ENCODE results near the gene UBE2V1.
"Not testable (repeated sequence)": the region's sequence is repeated elsewhere in the genome, so short reads cannot be mapped to it uniquely, and the experiment has no call there.

Gene UBE2V1

DNA sequence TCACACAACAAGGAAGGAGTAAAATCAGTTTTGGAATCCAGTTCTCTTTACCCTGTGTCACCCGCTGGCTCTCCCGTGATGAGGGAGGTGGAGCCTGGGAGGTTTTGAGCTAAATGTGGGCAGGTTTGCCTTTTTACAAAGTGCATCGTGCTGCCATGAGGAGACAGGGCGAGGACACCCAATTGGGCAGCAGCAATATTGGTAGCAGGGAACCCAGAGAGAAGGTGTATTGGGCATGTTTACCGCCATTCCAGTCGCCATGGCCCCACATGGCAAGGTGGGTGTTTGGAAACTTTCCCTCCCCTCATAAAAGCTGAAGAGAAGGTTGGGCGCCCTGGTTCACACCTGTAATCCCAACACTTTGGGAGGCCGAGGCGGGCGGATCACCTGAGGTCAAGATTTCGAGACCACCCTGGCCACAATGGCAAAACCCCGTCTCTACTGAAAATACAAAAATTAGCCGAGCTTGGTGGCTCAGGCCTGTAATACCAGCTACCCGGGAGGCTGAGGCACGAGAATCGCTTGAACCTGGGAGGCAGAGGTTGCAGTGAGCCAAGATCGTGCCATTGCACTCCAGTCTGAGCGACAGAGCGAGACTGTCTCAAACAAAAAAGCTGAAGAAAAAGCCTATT lies 3.5 kb upstream of the UBE2V1 start:
- no peak for ATAC-seq (replicated peaks)
- DNase-seq: no peak
- Mint-ChIP-seq H3K4me1 (ENCODE audit: low read depth in 2 of 2) (peaks cover 38 to 45% of the 10 kb centered on the region in 2 donors), H3K27me3 (no peaks in the 10 kb centered on the region), H3K36me3 (ENCODE audit: insufficient read depth) (peaks cover 10% of the 10 kb centered on the region), H3K9me3 (no peaks in the 10 kb centered on the region), H3K27ac (peak overlapping the region; percentile 51 to 75), H3K4me3 (peak overlapping the region; percentile 82 to 88)

DNA sequence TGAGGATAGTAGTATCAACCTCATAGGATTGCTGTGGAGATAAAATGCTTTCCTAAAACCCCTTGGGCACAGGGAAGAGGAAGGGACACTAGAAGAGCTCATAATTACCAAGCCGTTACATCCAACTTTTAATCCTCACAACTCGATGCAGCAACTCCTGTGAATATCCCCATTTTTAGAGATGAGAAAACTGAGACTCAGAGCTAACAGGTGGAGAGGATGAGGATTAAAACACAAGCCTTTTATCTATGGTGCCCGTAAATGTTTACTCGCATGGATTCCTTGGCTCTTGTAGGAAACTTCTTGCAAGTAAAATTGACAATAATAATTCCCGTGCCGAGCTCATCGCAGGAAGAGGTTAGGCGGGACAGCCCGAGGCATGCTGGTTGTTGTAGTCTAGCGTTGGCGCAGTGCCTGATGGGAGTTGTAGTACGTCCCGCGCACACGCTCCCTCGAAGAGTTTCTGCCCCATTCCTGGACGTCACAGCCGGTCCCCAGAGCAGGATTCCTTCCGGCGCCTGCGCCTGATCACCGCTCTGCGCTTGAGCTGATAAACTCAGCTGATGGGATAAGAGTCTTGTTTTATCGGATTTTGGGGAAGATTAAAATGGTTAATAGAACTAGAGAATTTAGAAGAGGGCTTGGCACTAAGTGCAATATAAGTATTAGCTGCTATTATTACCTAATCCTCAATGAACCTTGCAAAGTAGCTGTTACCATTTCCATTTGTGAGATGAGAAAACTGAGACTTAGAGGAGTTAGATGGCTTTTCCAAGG lies 2.8 kb upstream of the UBE2V1 start:
- Mint-ChIP-seq H3K36me3 (ENCODE audit: insufficient read depth) (peaks cover 7% of the 10 kb centered on the region), H3K27ac (peak overlapping the region; percentile 51 to 75), H3K9me3 (no peaks in the 10 kb centered on the region), H3K4me1 (ENCODE audit: low read depth in 2 of 2) (peaks cover 42 to 46% of the 10 kb centered on the region in 2 donors), H3K27me3 (no peaks in the 10 kb centered on the region), H3K4me3 (peak overlapping the region; percentile 82 to 88)
- DNase-seq: peak; percentile 80 to 85 (median 84)
- ATAC-seq (replicated peaks): peak; percentile 78

DNA sequence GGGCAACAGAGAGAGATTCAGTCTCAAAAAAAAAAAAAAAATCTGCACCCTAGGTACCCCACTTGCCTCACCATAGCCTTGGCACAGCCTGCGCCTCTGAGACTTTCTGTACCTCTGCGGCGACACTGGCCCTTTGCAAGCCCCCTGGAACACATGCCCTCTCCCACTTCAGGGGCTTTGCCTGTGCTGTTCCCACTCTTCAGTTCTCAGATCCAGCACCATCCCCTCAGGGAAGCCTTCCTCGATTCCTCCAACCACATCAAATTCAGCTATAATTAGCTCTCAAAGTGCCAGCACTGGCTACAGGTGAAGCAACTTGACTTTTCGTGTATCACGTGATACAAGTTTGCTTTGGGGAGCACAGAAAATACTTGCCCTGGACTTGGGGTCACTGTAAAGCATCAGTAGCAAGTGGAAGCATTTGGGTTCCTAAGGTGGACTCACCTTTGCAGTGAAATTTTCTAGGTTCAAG lies 2.1 kb upstream of the UBE2V1 start:
- DNase-seq: no peak
- Mint-ChIP-seq H3K9me3 (no peaks in the 10 kb centered on the region), H3K36me3 (ENCODE audit: insufficient read depth) (peaks cover 10% of the 10 kb centered on the region), H3K4me1 (ENCODE audit: low read depth in 2 of 2) (peaks cover 48 to 52% of the 10 kb centered on the region in 2 donors), H3K4me3 (peak overlapping the region; percentile 82 to 88), H3K27ac (no peak overlapping the region), H3K27me3 (no peaks in the 10 kb centered on the region)
- no peak for ATAC-seq (replicated peaks)

DNA sequence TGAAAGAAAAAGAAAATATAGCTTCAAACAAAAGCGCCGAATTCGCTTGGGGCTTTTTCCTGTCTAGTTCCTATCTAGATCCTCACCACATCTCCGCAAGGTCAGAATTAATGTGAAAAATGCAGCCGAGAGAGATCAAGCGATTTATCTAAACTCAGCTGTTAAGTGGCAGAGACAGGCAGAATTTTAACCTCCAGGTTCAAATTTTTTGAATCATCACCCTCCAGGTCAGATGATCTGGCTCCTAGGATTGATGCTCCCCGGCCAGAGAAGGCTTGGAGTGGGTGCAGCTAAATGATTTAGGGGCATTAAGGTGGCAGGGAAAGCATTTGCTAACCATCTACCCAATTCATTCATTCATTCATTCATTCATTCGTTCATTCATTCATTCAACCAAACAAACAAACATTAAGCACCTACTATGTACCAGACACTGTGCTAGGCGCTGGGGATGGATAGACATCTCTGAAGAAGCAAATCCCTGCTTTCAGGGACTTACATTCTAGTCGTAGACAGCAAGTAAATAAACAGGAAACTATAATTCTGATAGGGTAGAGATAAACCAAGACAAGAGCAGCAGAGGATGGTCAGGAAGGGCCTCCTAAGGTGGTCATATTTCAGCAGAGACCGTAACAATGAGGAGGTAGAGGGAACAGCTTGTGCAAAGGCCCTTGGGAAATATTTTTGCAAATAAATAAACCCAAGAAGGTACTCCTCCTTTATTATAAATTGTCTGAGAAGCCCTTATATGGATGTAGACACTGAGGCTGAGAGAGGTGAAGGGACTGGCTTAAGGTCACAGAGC lies 672 bp upstream of the UBE2V1 start:
- ATAC-seq (replicated peaks): no peak
- Mint-ChIP-seq H3K4me3 (peak overlapping the region; percentile 88 to 95), H3K9me3 (no peaks in the 10 kb centered on the region), H3K4me1 (ENCODE audit: low read depth in 2 of 2) (peaks cover 59 to 66% of the 10 kb centered on the region in 2 donors), H3K27me3 (no peaks in the 10 kb centered on the region), H3K27ac (peak overlapping the region; percentile 93 to 96), H3K36me3 (ENCODE audit: insufficient read depth) (peaks cover 19% of the 10 kb centered on the region)
- DNase-seq: no peak

DNA sequence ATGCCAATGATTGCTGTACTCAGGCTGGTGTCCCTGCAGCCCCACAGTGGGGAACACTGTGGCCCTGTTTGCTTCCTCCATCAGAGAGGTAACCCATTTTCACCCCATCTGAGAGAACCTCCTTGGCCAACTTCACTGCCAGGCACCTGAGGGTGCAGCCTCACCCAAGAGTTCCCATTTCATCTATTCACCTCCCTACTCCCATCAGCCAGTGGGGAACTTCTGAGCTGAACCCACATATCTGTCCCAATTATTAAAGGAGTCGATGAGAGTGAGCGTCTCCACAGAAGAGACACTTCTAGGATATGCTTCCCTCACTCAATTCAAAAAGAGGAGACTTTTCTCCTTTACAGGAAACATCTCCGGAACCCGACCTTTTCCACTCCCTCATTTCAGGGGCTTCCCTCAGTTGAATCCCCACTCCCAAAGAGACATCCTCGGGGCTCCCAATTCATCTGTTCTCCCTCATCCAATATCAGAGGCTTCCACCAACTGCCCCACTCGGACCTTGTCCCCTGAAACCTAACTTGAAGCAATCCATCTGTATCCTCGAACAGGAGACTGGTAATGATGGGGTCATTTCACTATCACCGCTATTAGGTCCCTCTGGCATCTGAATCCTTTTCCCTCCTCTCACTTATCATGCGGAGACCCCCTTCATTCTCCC lies 988 bp downstream of the UBE2V1 start:
- H3K9me3 Mint-ChIP-seq: no peaks in the 10 kb centered on the region

DNA sequence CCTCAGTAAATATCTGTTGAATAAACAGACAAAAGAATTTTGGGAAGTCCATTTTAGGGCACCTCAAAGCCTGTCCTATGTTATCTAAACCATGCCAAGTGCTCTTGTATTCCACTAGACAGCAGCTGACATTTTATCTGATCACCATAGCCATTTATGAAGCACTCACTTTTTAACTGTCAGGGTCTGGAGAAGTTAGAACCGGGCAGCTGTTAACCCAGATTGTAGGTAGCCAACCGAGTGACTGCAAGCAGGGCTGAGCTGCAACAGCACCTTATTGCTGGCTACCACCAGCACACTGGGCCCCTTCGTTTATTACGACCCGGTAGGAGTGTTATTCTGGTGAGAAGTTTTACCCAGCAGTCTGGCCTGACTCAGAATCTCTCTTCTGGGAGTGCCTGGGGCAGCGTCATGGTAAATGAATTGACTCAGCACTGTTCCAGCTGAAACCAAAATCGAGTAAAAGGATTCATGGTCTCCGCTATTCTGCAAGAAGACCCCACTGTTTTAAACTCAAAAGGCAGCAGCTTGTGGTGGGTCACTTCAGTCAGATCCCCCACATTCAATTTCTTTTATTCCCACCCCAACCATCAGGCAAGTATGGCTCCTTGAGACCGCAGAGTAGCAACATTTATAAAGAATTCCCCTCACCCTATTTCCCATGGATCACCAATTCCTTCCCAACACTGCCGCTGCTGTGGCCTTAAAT lies 1.7 kb downstream of the UBE2V1 start:
- DNase-seq: no peak
- Mint-ChIP-seq H3K27ac (peak overlapping the region; percentile 93 to 96), H3K4me1 (ENCODE audit: low read depth in 2 of 2) (peaks cover 76 to 81% of the 10 kb centered on the region in 2 donors), H3K36me3 (ENCODE audit: insufficient read depth) (peaks cover 22% of the 10 kb centered on the region), H3K27me3 (no peaks in the 10 kb centered on the region), H3K4me3 (peak overlapping the region; percentile 88 to 95), H3K9me3 (no peaks in the 10 kb centered on the region)
- no peak for ATAC-seq (replicated peaks)

More for the DNA sequence above, 988 bp downstream of the UBE2V1 start:
- no peaks in the 10 kb centered on the region for H3K27me3 Mint-ChIP-seq
- no peak for DNase-seq
- ATAC-seq (replicated peaks): no peak
- peak overlapping the region; percentile 93 to 96 for H3K27ac Mint-ChIP-seq
- H3K4me3 Mint-ChIP-seq: peak overlapping the region; percentile 88 to 95
- H3K4me1 Mint-ChIP-seq (ENCODE audit: low read depth in 2 of 2): peaks cover 74 to 81% of the 10 kb centered on the region in 2 donors
- peaks cover 22% of the 10 kb centered on the region for H3K36me3 Mint-ChIP-seq (ENCODE audit: insufficient read depth)

DNA sequence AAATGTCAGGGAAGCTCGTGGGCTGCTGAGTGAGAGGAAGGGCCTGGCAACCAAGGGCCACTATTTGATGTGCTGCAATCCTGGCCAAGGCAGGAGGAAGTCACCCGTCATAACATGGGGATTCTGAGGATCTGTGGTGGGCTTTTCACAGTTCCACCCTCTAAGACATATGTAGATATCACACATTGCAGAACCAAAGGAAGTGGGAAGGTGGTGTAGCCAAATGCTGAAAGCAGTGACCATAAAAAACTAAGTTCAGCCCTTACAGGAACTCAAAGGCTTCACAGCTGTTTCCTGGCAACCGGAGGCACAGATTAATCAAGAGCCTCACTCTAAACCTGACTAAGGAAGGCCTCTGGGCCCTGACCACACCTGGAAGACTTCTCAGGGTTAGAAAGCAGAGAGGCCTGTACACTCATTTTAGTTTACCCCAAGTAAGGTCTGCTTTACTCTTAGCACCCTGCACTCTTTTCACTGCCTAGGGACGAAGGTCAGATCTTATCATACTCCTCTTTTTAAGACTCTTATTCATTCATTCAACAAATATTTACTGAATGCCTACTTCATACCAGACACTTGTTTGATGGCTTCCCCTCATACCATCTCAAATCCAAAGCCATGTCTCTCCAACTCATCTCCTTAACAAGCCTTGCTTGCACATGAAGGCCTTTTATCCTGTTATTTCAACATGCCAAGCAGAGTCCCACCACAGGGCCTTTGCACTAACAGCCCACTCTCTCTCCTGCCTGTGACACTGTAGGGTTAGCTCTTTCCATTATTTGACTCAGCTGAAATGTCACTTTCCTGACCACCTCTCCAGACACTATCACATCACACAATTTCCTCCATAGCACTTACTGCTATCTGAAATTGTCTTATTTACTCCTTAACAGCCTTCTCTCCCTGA lies 2.6 kb downstream of the UBE2V1 start:
- no peaks in the 10 kb centered on the region for H3K27me3 Mint-ChIP-seq
- H3K27ac Mint-ChIP-seq: peak overlapping the region; percentile 93 to 96
- peaks cover 72 to 81% of the 10 kb centered on the region in 2 donors for H3K4me1 Mint-ChIP-seq (ENCODE audit: low read depth in 2 of 2)
- peaks cover 22% of the 10 kb centered on the region for H3K36me3 Mint-ChIP-seq (ENCODE audit: insufficient read depth)
- ATAC-seq (replicated peaks) (peak; percentile 77), DNase-seq (peak; percentile 64 to 67 (median 67))
- peak overlapping the region; percentile 88 to 95 for H3K4me3 Mint-ChIP-seq
- H3K9me3 Mint-ChIP-seq: no peaks in the 10 kb centered on the region

DNA sequence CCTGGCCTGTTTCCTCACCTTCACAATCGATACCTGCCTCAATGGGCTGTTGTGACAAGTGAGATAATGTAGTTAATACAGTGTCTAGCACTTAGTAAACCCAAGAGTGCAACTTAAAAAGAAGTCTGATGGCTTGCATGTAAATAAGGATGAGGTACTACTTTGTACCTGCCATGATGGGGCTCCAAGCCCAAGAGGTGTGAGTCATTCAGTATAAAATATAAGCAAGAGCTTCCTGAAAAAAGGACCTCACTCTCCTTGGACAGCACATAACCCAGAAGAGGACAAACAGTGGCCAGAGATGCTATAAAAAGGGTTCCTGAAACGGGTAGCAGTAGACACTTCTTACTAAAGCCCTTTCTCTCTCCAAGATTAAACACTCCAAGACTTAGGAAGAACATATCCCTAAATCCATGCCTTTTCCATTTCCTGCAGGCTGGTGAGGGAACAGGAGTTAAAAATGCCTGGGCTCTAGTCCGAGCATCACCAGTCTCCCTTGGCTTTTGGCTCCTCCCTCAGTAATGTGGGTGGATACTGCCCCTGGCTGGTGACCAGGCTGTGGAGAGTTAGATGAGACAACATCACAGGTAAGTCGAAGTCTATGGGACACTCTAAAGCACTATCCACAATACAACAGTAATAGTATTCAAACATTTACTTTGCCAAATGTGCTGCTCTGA lies 4.3 kb downstream of the UBE2V1 start:
- H3K4me3 Mint-ChIP-seq: peak overlapping the region; percentile 88 to 95
- H3K9me3 Mint-ChIP-seq: no peaks in the 10 kb centered on the region
- peak overlapping the region; percentile 93 to 96 for H3K27ac Mint-ChIP-seq
- H3K4me1 Mint-ChIP-seq (ENCODE audit: low read depth in 2 of 2): peaks cover 62 to 68% of the 10 kb centered on the region in 2 donors
- DNase-seq (no peak), ATAC-seq (replicated peaks) (no peak)
- peaks cover 30% of the 10 kb centered on the region for H3K36me3 Mint-ChIP-seq (ENCODE audit: insufficient read depth)
- no peaks in the 10 kb centered on the region for H3K27me3 Mint-ChIP-seq

DNA sequence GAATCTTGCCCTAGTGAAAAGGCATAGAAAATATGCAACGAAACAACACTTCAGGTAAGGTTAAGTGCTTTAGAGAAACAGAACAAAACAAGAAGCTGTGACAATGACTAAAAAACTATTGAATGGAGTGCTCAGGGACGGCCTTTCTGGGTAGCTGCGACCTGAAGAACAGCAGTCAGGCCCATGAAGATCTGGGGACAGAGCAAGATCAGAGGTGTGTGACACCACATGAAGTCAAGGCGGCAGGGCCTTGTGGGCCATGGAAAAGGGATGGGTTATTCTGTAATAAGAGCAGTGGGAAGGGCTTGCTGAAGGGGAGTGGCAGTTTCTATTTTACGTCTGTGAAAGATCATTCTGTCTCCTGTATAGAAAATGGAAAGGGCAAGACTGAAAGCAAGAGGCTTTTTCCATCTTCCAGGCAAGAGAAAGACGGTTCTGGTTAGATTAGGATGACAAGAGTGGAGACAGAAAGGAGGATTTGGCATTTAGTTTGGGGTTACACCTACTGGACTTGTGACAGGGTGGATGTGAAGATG lies 5.1 kb downstream of the UBE2V1 start:
- no peak for ATAC-seq (replicated peaks)
- Mint-ChIP-seq H3K27ac (peak overlapping the region; percentile 93 to 96), H3K4me3 (peak overlapping the region; percentile 88 to 95), H3K9me3 (no peaks in the 10 kb centered on the region), H3K36me3 (ENCODE audit: insufficient read depth) (peaks cover 30% of the 10 kb centered on the region), H3K4me1 (ENCODE audit: low read depth in 2 of 2) (peaks cover 58 to 64% of the 10 kb centered on the region in 2 donors), H3K27me3 (no peaks in the 10 kb centered on the region)
- DNase-seq: no peak

DNA sequence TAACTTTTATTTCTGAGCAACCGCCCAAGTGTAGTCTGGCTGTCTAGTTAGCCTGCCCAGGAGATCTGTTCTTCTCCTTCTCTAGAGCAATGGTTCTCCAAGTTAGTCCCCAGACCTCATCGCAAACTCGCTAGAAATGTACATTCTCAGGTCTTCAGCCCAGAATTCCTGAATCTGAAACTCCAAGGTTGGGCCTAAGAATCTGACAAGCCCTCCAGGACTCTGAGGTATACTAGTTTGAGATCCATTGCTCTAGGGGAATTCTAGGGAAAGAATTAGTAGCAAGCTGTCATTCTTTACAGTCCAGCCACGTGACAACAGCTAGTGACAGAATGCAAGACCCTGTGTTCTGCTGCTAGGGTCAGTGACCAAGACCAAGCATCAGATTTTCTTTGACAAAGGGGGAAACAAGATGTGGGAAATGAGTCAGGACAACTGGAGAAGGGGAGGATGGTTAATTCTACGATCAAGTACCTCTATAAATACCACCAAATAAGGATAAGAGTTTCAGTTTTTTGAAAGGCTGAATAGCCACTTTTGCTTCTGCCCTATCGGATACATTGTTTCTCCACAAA lies 5.8 kb downstream of the UBE2V1 start:
- H3K4me3 Mint-ChIP-seq: peak overlapping the region; percentile 88 to 95
- H3K9me3 Mint-ChIP-seq: no peaks in the 10 kb centered on the region

DNA sequence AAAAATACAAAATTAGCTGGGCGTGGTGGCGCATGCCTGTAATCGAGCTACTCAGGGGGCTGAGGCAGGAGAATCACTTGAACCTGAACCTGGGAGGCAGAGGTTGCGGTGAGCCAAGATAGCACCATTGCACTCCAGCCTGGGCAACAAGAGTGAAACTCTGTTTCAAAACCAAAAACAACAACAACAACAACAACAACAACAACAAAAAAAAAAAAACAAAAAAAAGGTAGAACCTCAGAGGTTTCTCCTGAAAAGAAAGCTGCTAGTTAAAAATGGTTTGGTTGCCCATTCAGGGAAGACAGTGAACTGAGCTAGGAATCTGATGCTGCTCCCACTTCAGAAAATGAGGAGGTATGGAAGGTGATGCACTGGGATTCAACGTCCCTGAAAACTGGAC lies 6.3 kb downstream of the UBE2V1 start:
- H3K27ac Mint-ChIP-seq; DNase-seq; H3K9me3 Mint-ChIP-seq; H3K27me3 Mint-ChIP-seq; ATAC-seq (replicated peaks): not testable (repeated sequence)
- peaks cover 56 to 66% of the 10 kb centered on the region in 2 donors for H3K4me1 Mint-ChIP-seq (ENCODE audit: low read depth in 2 of 2)
- peaks cover 23% of the 10 kb centered on the region for H3K36me3 Mint-ChIP-seq (ENCODE audit: insufficient read depth)
- H3K4me3 Mint-ChIP-seq: peak overlapping the region; percentile 17 to 95

More for the DNA sequence above, 5.8 kb downstream of the UBE2V1 start:
- H3K36me3 Mint-ChIP-seq (ENCODE audit: insufficient read depth): peaks cover 25% of the 10 kb centered on the region
- DNase-seq (no peak), ATAC-seq (replicated peaks) (no peak)
- no peaks in the 10 kb centered on the region for H3K27me3 Mint-ChIP-seq
- peaks cover 57 to 66% of the 10 kb centered on the region in 2 donors for H3K4me1 Mint-ChIP-seq (ENCODE audit: low read depth in 2 of 2)
- peak overlapping the region; percentile 93 to 96 for H3K27ac Mint-ChIP-seq
